ENCODE measurements around the gene ZNF827. TPM values are rescaled to one million over a fixed set of nuclear protein-coding genes. Genes with fewer than 3 reads are reported as not detected.

Gene ZNF827
- polyA plus RNA-seq, 1 experiment: 15.1 TPM

DNA sequence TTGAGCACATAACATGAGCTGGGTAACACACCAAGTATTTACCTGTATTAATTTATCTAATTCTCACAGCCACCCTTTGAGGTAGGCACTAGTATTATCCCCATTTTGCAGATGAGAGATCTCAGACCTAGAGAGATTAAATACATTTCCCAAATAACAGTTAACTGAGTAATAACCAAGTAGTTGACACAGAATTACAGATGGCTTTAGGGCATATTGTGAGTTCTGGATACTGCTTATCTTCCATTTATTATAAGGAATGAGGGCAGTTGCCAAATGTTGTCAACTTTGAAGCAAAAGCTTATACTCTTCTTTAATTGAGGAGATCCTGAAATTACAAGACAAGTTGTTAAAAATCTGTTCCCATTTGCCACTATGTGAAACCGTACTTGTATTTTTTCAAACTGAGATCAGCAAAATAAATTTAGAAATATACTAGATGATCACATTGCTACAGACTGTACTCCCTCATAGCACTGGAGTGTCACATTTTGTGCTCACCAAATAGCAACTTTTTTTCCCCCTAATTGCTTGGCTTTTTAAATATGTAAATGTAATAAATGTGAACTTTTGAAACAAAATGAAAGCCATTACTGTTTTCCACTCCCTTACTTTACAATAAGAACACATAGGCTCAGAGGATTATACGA is 62.0 kb downstream of the ZNF827 start:
- CTCF ChIA-PET: interaction anchor here (1.5 kb wide), 1 partner anchor 29 kb away, joined by 5 read pairs; no protein-coding TSS in a partner anchor
- POLR2A ChIA-PET: no interaction called here
- TF ChIP-seq, protein P1, sequence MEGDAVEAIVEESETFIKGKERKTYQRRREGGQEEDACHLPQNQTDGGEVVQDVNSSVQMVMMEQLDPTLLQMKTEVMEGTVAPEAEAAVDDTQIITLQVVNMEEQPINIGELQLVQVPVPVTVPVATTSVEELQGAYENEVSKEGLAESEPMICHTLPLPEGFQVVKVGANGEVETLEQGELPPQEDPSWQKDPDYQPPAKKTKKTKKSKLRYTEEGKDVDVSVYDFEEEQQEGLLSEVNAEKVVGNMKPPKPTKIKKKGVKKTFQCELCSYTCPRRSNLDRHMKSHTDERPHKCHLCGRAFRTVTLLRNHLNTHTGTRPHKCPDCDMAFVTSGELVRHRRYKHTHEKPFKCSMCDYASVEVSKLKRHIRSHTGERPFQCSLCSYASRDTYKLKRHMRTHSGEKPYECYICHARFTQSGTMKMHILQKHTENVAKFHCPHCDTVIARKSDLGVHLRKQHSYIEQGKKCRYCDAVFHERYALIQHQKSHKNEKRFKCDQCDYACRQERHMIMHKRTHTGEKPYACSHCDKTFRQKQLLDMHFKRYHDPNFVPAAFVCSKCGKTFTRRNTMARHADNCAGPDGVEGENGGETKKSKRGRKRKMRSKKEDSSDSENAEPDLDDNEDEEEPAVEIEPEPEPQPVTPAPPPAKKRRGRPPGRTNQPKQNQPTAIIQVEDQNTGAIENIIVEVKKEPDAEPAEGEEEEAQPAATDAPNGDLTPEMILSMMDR (IDR thresholded peaks at IDR 0.05; ENCODE audit: insufficient read depth, low read depth, low read length): no peak
- no peak for DNase-seq (ENCODE audit: low read depth)
- Histone ChIP-seq H3K4me3 (ENCODE audit: low read depth, low read length) (no peak overlapping the region), H3K36me3 (ENCODE audit: control insufficient read depth, insufficient read depth, low read length) (no peaks in the 10 kb centered on the region), H3K27me3 (ENCODE audit: control insufficient read depth, insufficient read depth, low read length) (no peaks in the 10 kb centered on the region)

GRCh38 chr4:145873901-145874300 is 64.7 kb downstream of the ZNF827 start:
- ChIA-PET POLR2A (no interaction called here), CTCF (no interaction called here)
- no peaks in the 10 kb centered on the region for H3K27me3 ChIP-seq (ENCODE audit: control insufficient read depth, insufficient read depth, low read length)
- H3K36me3 ChIP-seq (ENCODE audit: control insufficient read depth, insufficient read depth, low read length): no peaks in the 10 kb centered on the region
- no peak for DNase-seq (ENCODE audit: low read depth)
- TF ChIP-seq, protein P1 (IDR thresholded peaks at IDR 0.05; ENCODE audit: insufficient read depth, low read depth, low read length): no peak
- no peak overlapping the region for H3K4me3 ChIP-seq (ENCODE audit: low read depth, low read length)

GRCh38 chr4:145871209-145871608 is 67.4 kb downstream of the ZNF827 start:
- DNase-seq (ENCODE audit: low read depth): no peak
- TF ChIP-seq, protein P1 (IDR thresholded peaks at IDR 0.05; ENCODE audit: insufficient read depth, low read depth, low read length): no peak
- H3K27me3 ChIP-seq (ENCODE audit: control insufficient read depth, insufficient read depth, low read length): no peaks in the 10 kb centered on the region
- no peaks in the 10 kb centered on the region for H3K36me3 ChIP-seq (ENCODE audit: control insufficient read depth, insufficient read depth, low read length)
- ChIA-PET CTCF (interaction anchor here (1.5 kb wide), 1 partner anchor 17 kb away, joined by 3 read pairs; no protein-coding TSS in a partner anchor), POLR2A (interaction anchor here (0.6 kb wide), 1 partner anchor 16 kb away, joined by 3 read pairs; no protein-coding TSS in a partner anchor)
- H3K4me3 ChIP-seq (ENCODE audit: low read depth, low read length): no peak overlapping the region

GRCh38 chr4:145870155-145871020 is 68.2 kb downstream of the ZNF827 start:
- no peak overlapping the region for H3K4me3 ChIP-seq (ENCODE audit: low read depth, low read length)
- no peak for DNase-seq (ENCODE audit: low read depth)
- ChIA-PET POLR2A (no interaction called here), CTCF (interaction anchor here (0.6 to 1.9 kb wide), 5 partner anchors 17 to 694 kb away, joined by 3 to 6 read pairs (median 3); no protein-coding TSS in a partner anchor)
- H3K27me3 ChIP-seq (ENCODE audit: control insufficient read depth, insufficient read depth, low read length): no peaks in the 10 kb centered on the region
- TF ChIP-seq, protein P1 (IDR thresholded peaks at IDR 0.05; ENCODE audit: insufficient read depth, low read depth, low read length): no peak
- H3K36me3 ChIP-seq (ENCODE audit: control insufficient read depth, insufficient read depth, low read length): no peaks in the 10 kb centered on the region
